GM18870 (cell line): ENCODE results near the gene XPNPEP1.

Experiments used
- ATAC-seq: cut with Tn5 transposase; IDR thresholded peaks from one replicate; pipeline ENCODE4 v1.9.1; 2021; ENCODE audit warnings: moderate library complexity; ENCODE audit not compliant: unreplicated experiment

The XPNPEP1 gene

DNA sequence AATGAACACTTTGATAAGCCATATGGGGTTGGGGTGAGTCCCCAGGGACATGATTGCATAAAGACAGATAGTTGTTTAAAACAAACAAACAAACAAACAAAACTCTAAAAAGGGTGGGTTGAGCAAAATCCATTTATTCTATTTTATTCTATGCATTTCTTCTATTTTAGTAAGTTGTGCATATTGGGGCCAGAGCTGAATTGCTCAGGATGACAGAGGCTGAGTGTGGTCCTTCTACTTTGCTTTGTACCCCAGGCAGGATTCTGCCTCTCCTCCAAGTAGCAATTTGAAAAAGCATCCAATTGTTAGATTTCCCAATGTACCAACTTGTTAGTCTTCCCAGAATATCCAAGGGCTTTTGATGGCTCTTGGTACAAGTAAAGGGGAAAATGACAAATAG lies 29.2 kb upstream of the XPNPEP1 start:
- no peak for ATAC-seq

- ATAC-seq: no peak
These were observed 24.0 kb upstream of the XPNPEP1 start for GRCh38 chr10:109947111-109947920.

DNA sequence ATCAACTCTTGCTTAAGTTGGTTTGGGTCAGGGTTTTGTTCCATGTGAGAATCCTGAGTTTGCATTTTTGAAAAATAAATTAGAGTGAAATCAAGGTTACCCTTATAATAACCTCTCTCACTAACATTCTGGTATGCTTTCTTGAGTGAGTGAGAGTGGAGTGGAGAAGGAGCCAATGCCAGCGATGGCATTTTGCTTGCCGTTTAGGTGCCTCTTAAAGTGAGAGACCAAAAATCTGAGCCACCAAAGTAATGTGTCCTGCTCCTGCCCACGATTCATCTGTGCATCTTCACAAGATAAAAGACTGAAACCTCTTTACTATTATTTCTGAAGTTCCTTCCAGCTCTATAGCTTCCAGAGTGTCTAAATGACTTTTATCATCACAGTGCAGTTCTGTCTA lies 23.4 kb upstream of the XPNPEP1 start:
- no peak for ATAC-seq

- no peak for ATAC-seq
These were observed 22.3 kb upstream of the XPNPEP1 start for GRCh38 chr10:109945473-109946177.

- no peak for ATAC-seq
These were observed 21.3 kb upstream of the XPNPEP1 start for GRCh38 chr10:109944613-109945012.

GRCh38 chr10:109941236-109941862 lies 18.0 kb upstream of the XPNPEP1 start:
- no peak for ATAC-seq

DNA sequence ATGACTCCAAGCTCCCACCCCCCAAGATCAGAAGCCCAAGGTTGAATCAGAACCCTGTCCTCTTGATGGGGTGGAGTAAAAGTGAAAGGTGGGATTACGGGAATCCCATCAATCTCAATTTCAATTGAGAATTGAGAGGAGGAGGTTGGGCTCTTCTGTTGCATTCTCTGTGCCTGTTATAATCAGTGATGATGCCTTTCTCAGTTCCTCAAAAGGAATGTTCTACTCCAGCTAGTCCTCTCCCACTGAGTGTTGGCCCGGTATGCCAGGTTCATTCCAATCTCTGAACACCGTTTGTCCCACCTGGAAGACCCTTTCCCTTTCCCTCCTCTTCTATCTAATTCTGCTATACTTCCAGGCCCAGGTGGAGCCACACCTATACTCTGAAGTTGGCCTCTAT lies 17.2 kb upstream of the XPNPEP1 start:
- no peak for ATAC-seq

DNA sequence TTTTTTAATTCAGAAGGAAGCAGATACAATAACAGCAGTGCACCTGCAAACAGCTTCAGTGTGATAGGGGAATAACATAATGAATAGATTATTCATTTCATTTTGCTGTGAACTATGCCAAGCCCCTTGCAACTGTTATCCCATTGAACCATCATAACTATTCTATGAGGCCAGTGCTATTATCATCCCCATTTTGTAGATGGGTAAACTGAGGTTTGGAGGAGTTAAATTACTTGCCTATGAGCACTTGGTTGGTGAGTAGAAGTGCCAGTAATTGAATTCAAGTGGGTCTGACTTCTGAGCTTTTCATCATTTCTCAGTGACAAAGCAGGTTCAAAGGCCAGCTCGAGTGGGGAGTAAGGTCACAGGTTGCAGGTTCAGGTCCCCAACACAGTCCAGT lies 16.8 kb upstream of the XPNPEP1 start:
- no peak for ATAC-seq

DNA sequence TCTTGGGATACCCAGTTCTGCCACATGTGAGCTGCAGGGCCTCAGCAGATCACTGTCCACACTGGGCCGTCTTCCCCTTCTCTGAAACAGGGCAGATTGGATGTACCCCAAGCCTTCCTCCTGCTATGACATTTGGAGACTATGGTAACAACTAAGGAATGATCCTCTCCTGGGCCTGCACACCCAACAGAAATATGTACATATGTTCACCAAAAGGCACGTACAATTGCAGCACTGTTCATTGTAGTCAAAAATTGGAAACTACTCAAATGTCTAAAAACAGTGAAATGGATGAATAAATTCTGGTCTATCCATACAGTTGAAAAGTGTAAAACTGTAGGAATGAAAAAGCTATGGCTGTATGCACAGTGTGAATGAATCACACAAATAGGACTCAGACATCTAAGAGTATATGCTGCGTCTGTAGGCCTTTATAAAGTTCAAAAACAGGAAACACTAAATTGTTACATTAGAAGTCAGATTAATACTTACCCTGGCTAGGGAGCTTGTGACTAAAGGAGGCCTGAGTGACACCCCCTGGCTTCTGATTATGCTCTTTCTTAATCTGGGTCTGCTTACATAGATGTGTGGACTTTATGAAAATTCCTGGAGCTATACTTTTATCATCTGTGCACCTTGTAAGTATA lies 16.1 kb upstream of the XPNPEP1 start:
- ATAC-seq: no peak

- no peak for ATAC-seq
These were observed 14.3 kb upstream of the XPNPEP1 start for GRCh38 chr10:109937460-109938065.

GRCh38 chr10:109934958-109935793 lies 11.9 kb upstream of the XPNPEP1 start:
- ATAC-seq: no peak

GRCh38 chr10:109933984-109934565 lies 10.8 kb upstream of the XPNPEP1 start:
- ATAC-seq: no peak

DNA sequence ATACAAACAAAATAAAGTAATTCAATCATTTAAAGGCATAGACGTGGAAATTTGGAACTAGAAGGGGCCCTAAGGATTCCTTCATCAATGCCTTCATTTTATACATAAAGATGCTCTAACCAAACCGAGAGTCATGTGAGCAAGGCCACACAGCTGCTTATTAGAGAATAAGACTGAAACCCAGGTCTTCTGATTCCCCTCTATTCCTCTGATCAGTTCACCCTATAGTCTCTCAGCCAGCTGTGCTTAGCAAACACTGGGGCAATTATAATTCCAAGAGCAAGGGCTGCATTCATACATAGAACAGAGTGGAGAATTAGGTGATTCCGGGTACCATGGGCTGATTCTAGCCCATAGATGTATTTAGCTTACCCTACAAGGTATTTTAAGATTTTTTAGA lies 9.7 kb upstream of the XPNPEP1 start:
- no peak for ATAC-seq

- ATAC-seq: no peak
These were observed 9.1 kb upstream of the XPNPEP1 start for GRCh38 chr10:109932391-109932790.

DNA sequence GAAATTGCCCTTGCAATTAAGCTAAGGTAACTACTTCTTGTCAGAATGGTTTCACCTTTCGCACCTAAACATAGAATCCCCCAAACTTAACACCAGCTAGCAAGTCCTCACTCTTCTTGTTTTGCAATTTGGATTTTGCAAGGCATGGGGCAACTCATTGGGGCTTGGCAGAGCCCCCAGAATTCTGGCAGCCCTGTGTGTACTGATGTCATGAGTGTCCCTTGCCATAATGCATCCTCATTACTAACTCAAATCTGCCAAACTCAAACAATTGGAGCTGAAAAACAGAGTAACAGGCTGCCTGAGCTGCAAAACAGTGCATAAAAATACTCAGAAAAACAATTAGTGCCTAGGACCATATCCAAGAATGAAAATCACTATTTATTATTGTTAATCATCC lies 7.9 kb upstream of the XPNPEP1 start:
- no peak for ATAC-seq

- ATAC-seq: no peak
These were observed 6.3 kb upstream of the XPNPEP1 start for GRCh38 chr10:109929501-109930219.

- ATAC-seq: no peak
These were observed 5.2 kb upstream of the XPNPEP1 start for GRCh38 chr10:109928475-109928891.

- ATAC-seq: no peak
These were observed 3.5 kb upstream of the XPNPEP1 start for GRCh38 chr10:109926825-109927224.

DNA sequence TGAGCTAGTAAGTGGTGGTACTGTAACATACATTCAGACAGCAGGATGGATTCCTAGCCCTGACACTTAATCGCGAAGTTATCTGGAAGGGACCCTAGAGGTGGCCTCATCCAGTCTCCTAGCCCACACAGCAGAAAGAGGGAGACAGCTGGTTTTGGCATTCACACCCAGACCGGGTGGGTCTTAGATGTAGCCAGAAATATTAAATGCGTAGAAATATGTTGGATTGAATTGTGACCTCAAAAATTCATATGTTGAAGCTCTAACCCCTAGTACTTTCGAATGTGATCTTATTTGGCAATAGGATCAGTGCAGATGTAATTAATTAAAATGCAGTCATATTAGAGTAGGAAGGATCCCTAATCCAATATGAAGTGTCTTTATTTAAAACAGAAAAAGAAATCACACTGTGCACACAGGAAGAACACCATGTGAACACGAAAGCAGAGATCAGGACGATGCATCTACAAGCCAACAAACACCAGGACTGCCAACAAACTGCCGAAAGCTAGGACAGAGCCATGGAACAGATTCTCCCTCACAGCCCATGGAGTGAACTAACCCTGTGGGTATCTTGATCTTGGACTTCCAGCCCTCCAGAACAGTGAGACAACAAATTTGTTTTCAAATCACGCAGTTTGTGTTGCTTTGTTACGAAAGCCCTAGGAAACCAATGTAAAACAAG lies 2.9 kb upstream of the XPNPEP1 start:
- ATAC-seq: no peak
